SK-N-MC (cell line): ENCODE results near the gene BAD.
A peak's percentile ranks its signal among the peaks of the same experiment; 100 is the strongest.
"Not testable (repeated sequence)": the region's sequence is repeated elsewhere in the genome, so short reads cannot be mapped to it uniquely, and the experiment has no call there.

Experiments
- DNase-seq: peaks from one replicate; pipeline ENCODE4 v3.0.0-alpha.2; 2011; ENCODE audit warnings: low read depth, low spot score
- H3K27ac ChIP-seq: fragments of 200-600 bp; sonication (generic); 2 replicates; pipeline ENCODE4 v1.5.1; 2016; ENCODE audit warnings: mixed run types
- H3K36me3 ChIP-seq: fragments of 200-600 bp; sonication (generic); 2 replicates; pipeline ENCODE4 v1.6.1; 2017; ENCODE audit warnings: antibody characterized with exemption, low read length, mixed read lengths; ENCODE audit not compliant: insufficient read depth
- H3K4me3 ChIP-seq: fragments of 200-600 bp; sonication (generic); 2 replicates; pipeline ENCODE4 v1.5.1; 2016
- H3K9ac ChIP-seq: fragments of 200-600 bp; sonication (generic); 2 replicates; pipeline ENCODE4 v1.8.0; 2017; ENCODE audit warnings: mixed run types, mixed read lengths; ENCODE audit not compliant: insufficient read length
- H3K9me3 ChIP-seq: fragments of 200-600 bp; sonication (generic); 2 replicates; pipeline ENCODE4 v1.6.1; 2017; ENCODE audit warnings: low read depth, mild to moderate bottlenecking, antibody characterized with exemption, low read length, moderate library complexity, mixed read lengths
- EZH2 ChIP-seq: fragments of 200-600 bp; sonication (generic); IDR thresholded peaks from one replicate; pipeline ENCODE4 v1.6.1; 2017; ENCODE audit warnings: antibody characterized with exemption
- FOXP2 ChIP-seq: optimal IDR thresholded peaks from 2 replicates; pipeline ENCODE3; 2011; ENCODE audit warnings: mild to moderate bottlenecking, moderate library complexity; ENCODE audit not compliant: insufficient read depth; ENCODE audit errors: extremely low read length, control extremely low read depth
- POLR2AphosphoS5 ChIP-seq: IDR thresholded peaks from 2 replicates; pipeline ENCODE4 v1.6.1; 2012; ENCODE audit warnings: mild to moderate bottlenecking, low read depth, low read length, borderline replicate concordance

The BAD gene

GRCh38 chr11:64284048-64284961 lies at the start of gene BAD:
Gene BAD (minus strand): TSS chr11:64284665. CDS start chr11:64284368, 297 bp downstream.
- H3K9ac ChIP-seq, result peak within 1 kb of the TSS; percentile 66
- DNase-seq, result peak; percentile 45
- TF ChIP-seq POLR2AphosphoS5 (peak; percentile 78; the same call in 1 of the 2 replicates), EZH2 (no peak), FOXP2 (peak; percentile 34)
- no peaks in the 10 kb centered on the region; the same call in 1 of the 2 replicates for H3K36me3 ChIP-seq
- H3K9me3 ChIP-seq, result no peaks in the 10 kb centered on the region
- H3K27ac ChIP-seq, result peak within 1 kb of the TSS; percentile 78
- peak within 1 kb of the TSS; percentile 92 for H3K4me3 ChIP-seq

DNA sequence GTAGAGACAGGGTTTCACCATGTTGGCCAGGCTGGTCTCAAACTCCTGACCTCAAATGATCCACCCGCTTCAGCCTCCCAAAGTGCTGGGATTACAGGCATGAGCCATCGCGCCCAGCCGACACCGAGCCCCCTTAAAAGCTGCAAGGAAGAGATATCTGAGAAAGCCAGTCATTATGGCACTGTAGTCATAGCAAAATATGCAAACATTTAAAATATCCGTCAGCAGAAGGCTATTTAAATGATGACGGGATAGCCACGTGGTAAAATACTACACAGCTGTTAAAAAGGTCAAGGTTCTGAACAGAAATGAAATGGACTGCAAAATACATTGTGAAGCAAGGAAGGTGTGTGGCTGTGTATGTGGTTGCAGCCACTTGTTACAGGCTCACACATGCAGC lies 49.1 kb upstream of the BAD start:
- H3K9ac ChIP-seq, result no peak overlapping the region
- H3K27ac ChIP-seq, result no peak overlapping the region
- H3K9me3 ChIP-seq, result no peaks in the 10 kb centered on the region
- TF ChIP-seq FOXP2, result no peak
- TF ChIP-seq POLR2AphosphoS5, result no peak
- no peak for TF ChIP-seq EZH2
- no peaks in the 10 kb centered on the region for H3K36me3 ChIP-seq
- no peak overlapping the region for H3K4me3 ChIP-seq
- no peak for DNase-seq

DNA sequence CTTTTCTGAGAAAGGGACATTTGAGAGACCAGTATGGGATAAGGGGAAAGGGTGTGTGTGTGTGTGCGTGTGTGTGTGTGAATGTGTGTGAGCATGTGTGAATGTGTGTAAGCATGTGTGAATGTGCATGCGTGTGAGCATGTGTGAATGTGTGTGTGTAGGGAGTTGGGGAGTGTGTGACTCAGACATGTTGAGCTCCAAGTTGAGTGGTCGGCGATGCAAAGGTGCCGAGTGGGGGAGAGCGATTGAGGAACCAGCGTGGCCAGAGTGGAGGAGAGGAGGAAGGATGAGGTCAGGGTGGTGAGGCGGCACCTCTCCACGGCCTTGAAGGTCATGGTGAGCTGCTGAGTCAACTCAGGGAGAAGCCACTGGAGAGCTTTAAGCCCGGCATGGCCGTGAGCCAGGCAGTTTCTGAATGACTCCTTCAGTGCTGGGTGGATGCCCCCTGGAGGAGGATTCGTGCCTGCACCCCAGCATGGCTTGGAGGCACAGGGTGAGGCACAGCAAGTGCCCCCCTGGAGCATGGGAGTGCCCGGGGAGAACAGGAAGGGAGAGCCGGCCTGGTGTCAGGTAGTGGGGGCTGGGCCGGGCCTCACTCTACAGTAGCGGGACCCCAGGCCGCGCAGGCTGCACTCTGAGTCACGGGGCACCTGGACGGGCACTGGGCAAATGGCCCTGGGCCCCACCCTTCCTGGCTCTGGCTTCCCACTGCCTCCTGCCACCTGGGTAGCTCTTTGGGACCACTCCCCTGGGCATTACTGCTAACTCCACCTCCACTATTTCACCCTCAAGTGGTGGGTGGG lies 47.3 kb upstream of the BAD start:
- Histone ChIP-seq H3K9ac (no peak overlapping the region), H3K4me3 (no peak overlapping the region), H3K27ac (no peak overlapping the region), H3K36me3 (no peaks in the 10 kb centered on the region), H3K9me3 (no peaks in the 10 kb centered on the region)
- TF ChIP-seq POLR2AphosphoS5 (no peak), FOXP2 (no peak), EZH2 (no peak)
- DNase-seq, result no peak

- Histone ChIP-seq H3K9me3 (no peaks in the 10 kb centered on the region), H3K36me3 (no peaks in the 10 kb centered on the region), H3K9ac (no peak overlapping the region), H3K4me3 (no peak overlapping the region), H3K27ac (no peak overlapping the region)
- TF ChIP-seq FOXP2 (no peak), EZH2 (no peak)
- no peak for DNase-seq
Observed at GRCh38 chr11:64330888-64331287, 46.4 kb upstream of the BAD start.

GRCh38 chr11:64327993-64328392 lies 43.5 kb upstream of the BAD start:
- no peak overlapping the region for H3K27ac ChIP-seq

GRCh38 chr11:64327375-64327774 lies 42.9 kb upstream of the BAD start:
- no peak for DNase-seq
- H3K9ac ChIP-seq, result no peak overlapping the region
- TF ChIP-seq EZH2, result no peak
- no peak for TF ChIP-seq FOXP2
- no peak for TF ChIP-seq POLR2AphosphoS5
- no peaks in the 10 kb centered on the region for H3K9me3 ChIP-seq
- H3K36me3 ChIP-seq, result no peaks in the 10 kb centered on the region
- no peak overlapping the region for H3K4me3 ChIP-seq
- no peak overlapping the region for H3K27ac ChIP-seq

More at GRCh38 chr11:64327993-64328392, 43.5 kb upstream of the BAD start:
- H3K4me3 ChIP-seq, result no peak overlapping the region
- H3K36me3 ChIP-seq, result no peaks in the 10 kb centered on the region
- H3K9ac ChIP-seq, result no peak overlapping the region
- TF ChIP-seq FOXP2, result no peak
- no peak for TF ChIP-seq POLR2AphosphoS5
- no peak for TF ChIP-seq EZH2
- no peak for DNase-seq
- H3K9me3 ChIP-seq, result no peaks in the 10 kb centered on the region

GRCh38 chr11:64324692-64325469 lies 40.4 kb upstream of the BAD start:
- Histone ChIP-seq H3K4me3 (no peak overlapping the region), H3K9me3 (no peaks in the 10 kb centered on the region), H3K9ac (no peak overlapping the region), H3K27ac (no peak overlapping the region), H3K36me3 (no peaks in the 10 kb centered on the region; the same call in 1 of the 2 replicates)
- no peak for DNase-seq
- TF ChIP-seq EZH2, result no peak
- no peak for TF ChIP-seq POLR2AphosphoS5
- TF ChIP-seq FOXP2, result no peak

DNA sequence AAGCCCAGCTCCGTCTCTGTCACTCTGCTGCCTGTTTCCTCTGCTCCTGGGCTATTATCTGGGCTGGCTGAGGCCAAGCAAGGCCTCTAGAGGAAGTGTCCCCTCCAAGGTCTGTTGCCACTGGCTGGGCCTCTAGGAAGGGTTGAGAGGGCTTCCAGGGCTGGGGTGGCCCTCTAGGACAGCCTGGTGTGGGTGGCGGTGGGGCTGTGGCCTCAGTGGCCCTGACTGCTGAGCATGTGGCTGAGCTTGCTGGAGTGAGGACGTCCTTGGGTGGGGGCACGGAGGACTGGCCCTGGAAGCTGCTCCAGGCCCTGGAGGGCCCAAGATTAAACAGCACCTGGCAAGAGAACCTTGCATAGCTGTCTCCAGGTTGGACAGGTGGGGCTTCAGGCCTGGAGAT lies 39.5 kb upstream of the BAD start:
- not testable (repeated sequence) for H3K9me3 ChIP-seq, H3K9ac ChIP-seq, H3K36me3 ChIP-seq, H3K27ac ChIP-seq, H3K4me3 ChIP-seq, DNase-seq
